GM12872 (cell line): ENCODE data around the gene PRAMEF13.
"Not testable (repeated sequence)": the region's sequence is repeated elsewhere in the genome, so short reads cannot be mapped to it uniquely, and the experiment has no call there.

Experiments used
- CTCF ChIP-seq: IDR thresholded peaks from 3 replicates; pipeline ENCODE4 v1.5.1; 2011; ENCODE audit warnings: low read depth, mild to moderate bottlenecking, low read length, moderate library complexity; ENCODE audit not compliant: insufficient read depth

Gene PRAMEF13

GRCh38 chr1:13201309-13201708 lies at the start of gene PRAMEF13:
TSS of gene PRAMEF13 (minus strand) at chr1:13201409. CDS start at chr1:13199589, 1,820 bp downstream.
- not testable (repeated sequence) for TF ChIP-seq CTCF

GRCh38 chr1:13228343-13228781 lies 27.2 kb upstream of the PRAMEF13 start:
- peak; percentile 73 for TF ChIP-seq CTCF

- not testable (repeated sequence) for TF ChIP-seq CTCF
Measured at GRCh38 chr1:13225675-13226204, 24.5 kb upstream of the PRAMEF13 start, which contains the start of gene PRAMEF18. TSS of gene PRAMEF18 (minus strand) at chr1:13226154. CDS start at chr1:13226106, 48 bp downstream.

GRCh38 chr1:13224480-13225060 lies 23.4 kb upstream of the PRAMEF13 start:
- no peak for TF ChIP-seq CTCF

- TF ChIP-seq CTCF = not testable (repeated sequence)
Measured at GRCh38 chr1:13171548-13171947, 29.7 kb downstream of the PRAMEF13 start, which contains the start of gene PRAMEF9. TSS of gene PRAMEF9 (plus strand) at chr1:13171848. CDS start at chr1:13175281, 3,433 bp downstream.

- not testable (repeated sequence) for TF ChIP-seq CTCF
Measured at GRCh38 chr1:13165531-13165930, 35.7 kb downstream of the PRAMEF13 start, which contains the start of gene HNRNPCL4. TSS of gene HNRNPCL4 (minus strand) at chr1:13165631. CDS start at chr1:13165467, 164 bp downstream.

GRCh38 chr1:13155909-13156308 lies 45.3 kb downstream of the PRAMEF13 start, which contains the start of gene PRAMEF26:
TSS of gene PRAMEF26 (minus strand) at chr1:13156009. CDS start at chr1:13153095, 2,914 bp downstream.
- not testable (repeated sequence) for TF ChIP-seq CTCF
